Vagina (tissue), 2 donors: ENCODE data around the gene KCTD1. TPM values are rescaled to one million over a fixed set of nuclear protein-coding genes. Genes with fewer than 3 reads are reported as not detected.
A peak's percentile ranks its signal among the peaks of the same experiment; 100 is the strongest.

ENCODE experiments used
- DNase-seq, 2 donors: peaks; one replicate each; pipeline ENCODE4 v3.0.0-alpha.2; 2017; ENCODE audit errors: extremely low spot score in 2 of 2
- H3K27ac ChIP-seq: fragments of 200-600 bp; sonication (generic); one replicate; pipeline ENCODE4 v1.5.1; 2019
- H3K27me3 ChIP-seq: fragments of 200-600 bp; sonication (generic); one replicate; pipeline ENCODE4 v1.5.1; 2019
- H3K36me3 ChIP-seq, 2 donors: fragments of 200-600 bp; sonication (generic); one replicate each; pipeline ENCODE4 v1.5.1; 2017 to 2019
- H3K4me1 ChIP-seq: fragments of 200-600 bp; sonication (generic); one replicate; pipeline ENCODE4 v1.5.1; 2019
- H3K4me3 ChIP-seq, 2 donors: fragments of 200-600 bp; sonication (generic); 1 replicate in 1 of 2; 2 replicates in 1 of 2; pipeline ENCODE4 v1.5.1; 2016 to 2019
- H3K9me3 ChIP-seq: fragments of 200-600 bp; sonication (generic); one replicate; pipeline ENCODE4 v1.5.1; 2019
- CTCF ChIP-seq, 3 experiments: fragments of 450-650 bp in 2 of 3; fragments of 200-600 bp in 1 of 3; sonication (generic) in 1 of 3; IDR thresholded peaks; one replicate each; pipeline ENCODE4 v1.5.1; 2017 to 2019; ENCODE audit warnings: antibody characterized with exemption in 3 of 3, mild to moderate bottlenecking in 2 of 3, moderate library complexity in 2 of 3
- POLR2A ChIP-seq, 2 donors: fragments of 450-650 bp; IDR thresholded peaks; one replicate each; pipeline ENCODE4 v1.6.1; 2017; ENCODE audit warnings: antibody characterized with exemption in 2 of 2, mild to moderate bottlenecking in 2 of 2, moderate library complexity in 2 of 2
- POLR2AphosphoS5 ChIP-seq, 2 donors: sonication (generic); formaldehyde crosslinking; IDR thresholded peaks; one replicate each; pipeline ENCODE4 v1.9.0; 2017; ENCODE audit warnings: antibody characterized with exemption in 2 of 2, mild to moderate bottlenecking in 2 of 2, low read depth in 1 of 2; ENCODE audit not compliant: insufficient read depth in 1 of 2
- intact Hi-C: fragments of 100-400 bp; cut with DNase I; formaldehyde crosslinking; loops from one replicate; pipeline ENCODE4 v1.15.1; 2023
- total RNA-seq: library from RNA; depleted of rRNA; stranded (reverse); fragments of >200 nt; gene quantifications from one replicate; pipeline ENCODE4 v1.2.3, GENCODE V29; 2016

The KCTD1 gene
- total RNA-seq, 1 donor from 2014 or later = 46.9 TPM

- no peak for TF ChIP-seq POLR2AphosphoS5 (IDR thresholded peaks at IDR 0.05; ENCODE audit: insufficient read depth in 1 of 2, low read depth in 1 of 2)
- no peak for TF ChIP-seq CTCF (IDR thresholded peaks at IDR 0.05)
- TF ChIP-seq POLR2A (IDR thresholded peaks at IDR 0.05) = no peak
- Histone ChIP-seq H3K27ac (no peak overlapping the region), H3K4me3 (no peak overlapping the region), H3K4me1 (peaks cover 8% of the 10 kb centered on the region), H3K9me3 (no peaks in the 10 kb centered on the region), H3K27me3 (no peaks in the 10 kb centered on the region), H3K36me3 (peaks cover 0 to 20% of the 10 kb centered on the region in 2 donors)
- intact Hi-C loops = no loop called here
- DNase-seq = no peak
Measured at GRCh38 chr18:26456070-26456491, 92.3 kb downstream of the KCTD1 start.

GRCh38 chr18:26455639-26456038 lies 92.7 kb downstream of the KCTD1 start:
- no peaks in the 10 kb centered on the region for H3K9me3 ChIP-seq
- no peak overlapping the region for H3K4me3 ChIP-seq
- no peak overlapping the region for H3K27ac ChIP-seq
- TF ChIP-seq POLR2AphosphoS5 (IDR thresholded peaks at IDR 0.05; ENCODE audit: insufficient read depth in 1 of 2, low read depth in 1 of 2) (no peak), CTCF (IDR thresholded peaks at IDR 0.05) (no peak), POLR2A (IDR thresholded peaks at IDR 0.05) (no peak)
- DNase-seq = peak in 1 of 2 donors; percentile 81
- intact Hi-C loops = no loop called here
- peaks cover 4% of the 10 kb centered on the region for H3K4me1 ChIP-seq
- H3K36me3 ChIP-seq = peaks cover 0 to 20% of the 10 kb centered on the region in 2 donors
- H3K27me3 ChIP-seq = no peaks in the 10 kb centered on the region

DNA sequence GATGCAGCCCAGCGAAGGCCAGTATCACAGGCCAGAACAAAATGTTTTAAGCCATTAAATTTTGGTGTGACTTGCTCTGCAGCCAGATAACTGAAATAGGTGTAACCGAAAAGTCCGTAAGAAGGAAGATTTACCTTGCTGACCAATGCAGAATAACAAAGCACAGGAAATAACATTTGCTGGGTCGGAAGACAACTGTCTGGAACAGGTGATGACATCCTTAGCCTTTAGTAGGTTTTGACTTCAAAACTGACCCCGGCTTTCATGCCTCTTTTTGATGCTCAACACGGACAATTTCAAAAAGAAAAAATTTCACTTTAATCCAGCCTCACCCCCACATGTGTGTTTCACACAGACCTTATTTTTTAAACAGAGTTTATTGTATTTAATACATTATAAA lies 93.7 kb downstream of the KCTD1 start:
- intact Hi-C loops = no loop called here
- Histone ChIP-seq H3K4me3 (no peak overlapping the region), H3K27ac (no peak overlapping the region), H3K27me3 (no peaks in the 10 kb centered on the region), H3K36me3 (peaks cover 0 to 20% of the 10 kb centered on the region in 2 donors), H3K9me3 (no peaks in the 10 kb centered on the region), H3K4me1 (no peaks in the 10 kb centered on the region)
- DNase-seq = no peak
- no peak for TF ChIP-seq POLR2AphosphoS5 (IDR thresholded peaks at IDR 0.05; ENCODE audit: insufficient read depth in 1 of 2, low read depth in 1 of 2)
- TF ChIP-seq POLR2A (IDR thresholded peaks at IDR 0.05) = no peak
- no peak for TF ChIP-seq CTCF (IDR thresholded peaks at IDR 0.05)

- DNase-seq = peak in 1 of 2 donors; percentile 78
- no peak for TF ChIP-seq POLR2A (IDR thresholded peaks at IDR 0.05)
- TF ChIP-seq CTCF (IDR thresholded peaks at IDR 0.05) = no peak
- no peak for TF ChIP-seq POLR2AphosphoS5 (IDR thresholded peaks at IDR 0.05; ENCODE audit: insufficient read depth in 1 of 2, low read depth in 1 of 2)
- H3K9me3 ChIP-seq = no peaks in the 10 kb centered on the region
- H3K4me1 ChIP-seq = no peaks in the 10 kb centered on the region
- peaks cover 0 to 20% of the 10 kb centered on the region in 2 donors for H3K36me3 ChIP-seq
- H3K27ac ChIP-seq = no peak overlapping the region
- no peaks in the 10 kb centered on the region for H3K27me3 ChIP-seq
- intact Hi-C loops = no loop called here
- no peak overlapping the region for H3K4me3 ChIP-seq
Measured at GRCh38 chr18:26454192-26454591, 94.2 kb downstream of the KCTD1 start.

DNA sequence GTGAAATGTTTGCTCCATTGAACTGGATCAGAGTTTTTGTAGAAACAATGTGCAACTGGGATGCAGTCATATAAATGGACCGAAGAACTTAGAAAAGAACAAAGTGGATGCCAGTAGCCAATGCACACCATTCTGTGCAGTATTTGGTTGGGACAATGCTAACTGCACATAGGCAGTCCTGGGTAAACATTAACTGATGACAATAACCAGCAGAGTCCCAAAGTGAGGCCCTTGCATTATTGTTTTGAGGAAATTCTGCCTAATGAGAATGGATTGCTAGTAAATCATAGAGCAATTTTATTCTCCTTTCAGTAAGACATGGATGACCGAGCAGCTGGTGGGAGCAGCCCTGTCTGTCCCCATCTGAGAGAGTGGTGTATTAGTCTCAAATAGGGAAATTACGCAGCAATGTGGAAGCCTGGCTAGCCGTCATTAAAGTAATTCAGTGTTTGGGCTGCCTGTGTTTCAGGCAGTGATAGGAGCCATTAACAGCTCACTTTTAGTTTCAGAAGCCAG lies 94.9 kb downstream of the KCTD1 start:
- H3K36me3 ChIP-seq = peaks cover 0 to 20% of the 10 kb centered on the region in 2 donors
- TF ChIP-seq POLR2A (IDR thresholded peaks at IDR 0.05) (no peak), CTCF (IDR thresholded peaks at IDR 0.05) (no peak)
- no peaks in the 10 kb centered on the region for H3K4me1 ChIP-seq
- H3K27me3 ChIP-seq = no peaks in the 10 kb centered on the region
- no peak overlapping the region for H3K4me3 ChIP-seq
- H3K9me3 ChIP-seq = no peaks in the 10 kb centered on the region
- no peak overlapping the region for H3K27ac ChIP-seq
- no peak for DNase-seq
- intact Hi-C loops = no loop called here
